IPS-11a (cell line): ENCODE results near the gene SETD4.
"Not testable (repeated sequence)": the region's sequence is repeated elsewhere in the genome, so short reads cannot be mapped to it uniquely, and the experiment has no call there.

Experiments used
- H3K4me3 ChIP-seq: one replicate; pipeline ENCODE4 v1.5.1; 2013; ENCODE audit warnings: low read depth, low read length, control low read depth

The SETD4 gene

GRCh38 chr21:36060159-36060921 is at the start of gene SETD4:
Gene SETD4, minus strand, starts transcription at chr21:36060526. Its CDS starts 1,638 bp downstream, at chr21:36058888.
- peak within 1 kb of the TSS; percentile 98 for H3K4me3 ChIP-seq

GRCh38 chr21:36109868-36110267 is 49.5 kb upstream of the SETD4 start:
- H3K4me3 ChIP-seq, result no peak overlapping the region

- H3K4me3 ChIP-seq, result peak overlapping the region; percentile 75
Observed at GRCh38 chr21:36105327-36105842, 45.1 kb upstream of the SETD4 start.

- peak overlapping the region; percentile 75 for H3K4me3 ChIP-seq
Observed at GRCh38 chr21:36104317-36105300, 44.3 kb upstream of the SETD4 start.

- H3K4me3 ChIP-seq, result no peak overlapping the region
Observed at GRCh38 chr21:36103434-36103833, 43.1 kb upstream of the SETD4 start.

- no peak overlapping the region for H3K4me3 ChIP-seq
Observed at GRCh38 chr21:36100971-36101641, 40.8 kb upstream of the SETD4 start.

- not testable (repeated sequence) for H3K4me3 ChIP-seq
Observed at GRCh38 chr21:36099695-36100211, 39.4 kb upstream of the SETD4 start.

GRCh38 chr21:36099000-36099399 is 38.7 kb upstream of the SETD4 start:
- no peak overlapping the region for H3K4me3 ChIP-seq

- no peak overlapping the region for H3K4me3 ChIP-seq
Observed at GRCh38 chr21:36098182-36098532, 37.8 kb upstream of the SETD4 start.

GRCh38 chr21:36097427-36098181 is 37.3 kb upstream of the SETD4 start:
- H3K4me3 ChIP-seq, result no peak overlapping the region

- H3K4me3 ChIP-seq, result no peak overlapping the region
Observed at GRCh38 chr21:36096398-36097290, 36.3 kb upstream of the SETD4 start.

GRCh38 chr21:36093512-36093911 is 33.2 kb upstream of the SETD4 start:
- no peak overlapping the region for H3K4me3 ChIP-seq

GRCh38 chr21:36092681-36093080 is 32.4 kb upstream of the SETD4 start:
- no peak overlapping the region for H3K4me3 ChIP-seq

GRCh38 chr21:36089946-36090345 is 29.6 kb upstream of the SETD4 start:
- H3K4me3 ChIP-seq, result no peak overlapping the region

- H3K4me3 ChIP-seq, result no peak overlapping the region
Observed at GRCh38 chr21:36087362-36088138, 27.2 kb upstream of the SETD4 start.

GRCh38 chr21:36082237-36082664 is 21.9 kb upstream of the SETD4 start:
- no peak overlapping the region for H3K4me3 ChIP-seq

GRCh38 chr21:36080386-36080785 is 20.1 kb upstream of the SETD4 start:
- no peak overlapping the region for H3K4me3 ChIP-seq

GRCh38 chr21:36079671-36080070 is 19.3 kb upstream of the SETD4 start:
- no peak overlapping the region for H3K4me3 ChIP-seq
